ENCODE data around the gene TULP1.
A peak's percentile ranks its signal among the peaks of the same experiment; 100 is the strongest.

Gene TULP1

DNA sequence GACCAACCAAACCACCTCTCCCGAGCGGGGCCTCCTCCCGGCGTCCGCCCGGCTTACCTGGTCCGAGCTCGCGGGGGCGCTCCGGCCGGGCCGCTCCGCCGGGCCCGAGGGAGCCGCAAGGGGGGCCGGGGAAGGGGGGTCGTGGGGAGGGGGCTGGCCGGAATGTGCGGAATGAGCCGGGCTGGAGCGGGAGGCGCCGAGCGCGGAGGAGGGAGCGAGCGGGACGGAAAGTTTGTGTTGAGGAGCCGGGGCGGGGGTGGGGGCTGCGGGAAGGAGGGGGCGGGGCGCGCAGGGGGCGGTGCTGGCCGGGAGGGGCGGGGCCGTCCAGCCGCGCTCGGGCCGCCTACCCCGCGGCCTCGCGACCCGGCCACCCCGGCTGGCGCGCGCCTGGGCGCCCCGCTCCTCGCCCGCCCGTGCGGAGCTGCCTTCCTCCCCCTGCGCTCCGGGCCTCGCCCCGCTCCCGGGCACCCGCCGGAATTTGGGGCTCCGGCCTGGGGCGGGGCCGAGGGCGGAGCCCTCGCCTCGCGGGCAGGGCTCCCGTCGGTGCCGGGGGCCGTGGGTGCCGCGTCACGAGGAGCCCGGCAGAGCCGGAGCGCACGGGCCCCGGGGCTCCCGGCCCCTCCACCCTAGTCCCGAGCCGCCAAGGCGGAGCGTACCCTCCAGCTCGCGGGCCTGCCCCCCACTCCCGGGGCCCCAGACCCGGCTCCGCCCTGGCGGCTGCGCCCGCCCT lies 15.7 kb downstream of the TULP1 start, which contains the start of gene TEAD3:
TEAD3 (minus strand) TSS at position 239 of the 730 bp plus-strand sequence.
- peak in 1 of 2 donors; percentile 38 for DNase-seq (ENCODE audit: low read depth in 2 of 2)

DNA sequence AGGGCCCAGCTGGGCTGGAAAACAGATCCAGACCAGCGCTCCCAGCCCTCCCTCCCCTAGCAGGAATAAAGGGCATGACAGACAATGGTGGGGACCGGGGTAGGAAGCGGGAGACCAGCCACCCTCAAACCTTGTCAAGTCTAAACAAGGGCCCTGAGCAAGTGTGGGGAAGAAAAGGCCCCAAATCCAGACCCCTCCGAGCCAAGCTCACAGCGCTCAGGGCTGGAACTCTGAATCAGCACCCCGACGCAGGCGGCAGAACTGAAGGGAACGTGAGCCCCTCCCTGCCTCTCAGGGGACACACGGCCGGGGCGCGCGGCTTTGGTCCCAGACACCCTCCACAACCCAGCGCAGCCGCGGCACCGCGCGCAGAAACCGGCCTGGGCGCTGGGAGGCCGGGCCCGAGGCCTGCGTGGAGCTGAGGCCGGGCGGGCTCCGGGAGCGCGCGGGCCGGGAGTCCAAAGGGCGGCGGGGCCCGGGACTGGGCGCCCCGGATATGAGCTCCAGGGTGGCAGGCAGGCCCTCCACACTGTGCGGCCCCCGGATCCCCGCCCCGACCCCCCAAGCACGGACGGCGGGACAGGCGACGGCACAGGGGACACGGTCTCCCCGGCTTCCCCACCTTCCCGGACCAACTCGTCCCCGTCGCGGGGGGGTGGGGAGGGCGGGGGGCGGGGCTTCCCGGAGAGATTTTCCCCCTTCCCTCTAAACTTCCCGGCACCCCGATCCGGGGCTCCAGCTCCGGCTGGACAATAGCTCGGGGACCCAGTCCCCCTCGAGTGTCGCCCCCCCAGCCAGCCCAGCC lies 16.5 kb downstream of the TULP1 start:
- DNase-seq (ENCODE audit: low read depth in 2 of 2): no peak

DNA sequence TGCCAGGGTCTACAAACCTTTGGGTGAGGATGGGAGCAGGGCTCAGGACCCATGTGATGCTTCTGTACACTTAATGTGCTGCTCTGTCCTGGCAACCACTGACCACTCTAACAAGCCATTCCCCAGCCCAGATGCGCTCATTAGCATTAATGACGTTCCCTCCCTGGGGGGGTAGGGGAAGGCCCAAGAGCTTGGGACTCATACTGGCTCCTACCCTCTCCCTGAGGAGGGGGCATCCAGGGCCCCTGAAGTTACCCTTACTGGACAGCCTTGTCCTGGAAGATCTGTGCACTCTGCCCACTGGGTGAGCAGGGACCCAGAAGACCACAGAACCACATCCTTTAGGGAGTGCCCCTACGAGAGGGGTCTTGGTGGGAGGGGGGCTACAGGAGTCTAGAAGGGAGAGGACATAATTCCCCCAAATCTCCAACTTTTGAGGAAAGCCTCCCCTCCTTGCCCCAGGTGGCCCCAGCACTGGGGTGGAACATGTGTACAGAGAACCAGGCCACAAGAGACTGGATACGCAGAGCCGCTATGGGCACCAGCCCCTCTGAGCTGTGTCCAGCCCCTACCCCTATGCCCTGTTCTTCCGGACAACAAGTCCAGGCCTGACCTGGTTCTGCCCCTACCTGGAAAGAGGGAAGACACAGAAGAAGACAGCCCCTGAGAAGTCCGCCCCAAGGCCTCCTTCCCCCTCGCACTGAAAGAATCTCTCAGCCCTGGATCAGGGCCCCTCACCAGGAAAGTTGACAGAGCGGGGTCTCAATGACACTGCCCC lies 17.2 kb downstream of the TULP1 start:
- DNase-seq (ENCODE audit: low read depth in 2 of 2): no peak

DNA sequence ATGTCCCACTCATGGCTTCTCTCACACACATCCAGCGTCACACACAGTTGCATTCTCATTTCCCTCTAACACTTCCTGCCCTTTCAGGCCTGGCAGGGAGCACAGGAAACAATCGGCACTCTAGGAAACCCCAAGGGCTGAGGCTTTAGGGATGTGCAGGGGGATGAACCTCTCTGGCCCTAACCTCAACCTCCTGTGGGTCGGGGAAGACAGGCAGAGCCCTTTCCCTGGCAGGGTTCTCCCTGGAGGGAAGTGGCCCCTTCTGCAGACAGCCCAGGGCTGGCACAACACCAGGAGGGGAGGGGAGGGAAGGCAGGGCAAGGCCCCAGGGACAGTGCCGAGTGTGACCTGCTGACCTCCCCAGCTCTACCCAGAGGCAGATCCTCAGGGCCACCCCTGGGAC lies 18.5 kb downstream of the TULP1 start:
- DNase-seq (ENCODE audit: low read depth in 2 of 2): no peak

DNA sequence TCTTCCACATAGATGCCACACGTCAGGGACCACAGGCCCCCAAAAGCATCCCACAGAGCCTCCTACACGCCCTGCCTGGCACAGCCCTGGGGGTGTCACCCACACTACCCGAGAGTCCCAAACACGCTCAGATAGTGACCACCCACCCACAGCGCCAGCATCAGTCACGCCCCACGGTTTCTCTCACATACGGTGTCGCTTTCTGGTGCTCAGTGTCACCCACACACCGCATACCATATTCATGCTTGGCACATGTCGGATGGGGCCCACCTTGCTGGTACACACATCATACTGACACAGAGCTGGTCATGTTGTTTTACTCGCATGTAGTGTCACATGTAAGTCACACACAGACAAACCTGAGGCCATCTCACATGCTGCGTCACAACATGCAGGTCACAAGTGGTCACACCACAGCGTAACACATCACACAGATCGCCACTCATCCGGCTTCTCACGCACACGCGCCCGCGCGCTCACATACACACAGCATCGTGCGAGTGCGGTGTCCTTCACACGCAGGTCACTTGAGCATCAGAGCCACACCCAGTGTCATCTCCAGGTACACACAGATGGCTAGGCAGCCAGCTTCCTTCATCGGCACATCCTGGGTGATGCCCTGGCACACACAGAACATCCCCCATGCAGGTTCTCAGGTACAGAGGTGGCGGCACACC lies 19.3 kb downstream of the TULP1 start:
- no peak for DNase-seq (ENCODE audit: low read depth in 2 of 2)

DNA sequence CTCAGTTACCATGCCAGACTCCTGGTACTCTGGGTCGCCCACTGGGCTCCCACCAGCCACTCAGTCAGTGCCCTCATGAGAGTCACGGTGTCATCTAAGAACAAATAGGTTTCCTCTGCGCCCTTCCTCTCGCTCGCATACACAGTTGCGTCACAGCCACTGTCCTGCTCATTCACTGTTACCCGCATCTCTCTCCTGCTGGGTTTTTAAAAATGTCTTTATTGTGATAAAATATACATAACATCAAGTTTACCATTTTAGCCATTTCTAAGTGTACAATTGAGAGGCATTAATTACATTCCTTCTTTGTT lies 19.8 kb downstream of the TULP1 start:
- DNase-seq (ENCODE audit: low read depth in 2 of 2): no peak

DNA sequence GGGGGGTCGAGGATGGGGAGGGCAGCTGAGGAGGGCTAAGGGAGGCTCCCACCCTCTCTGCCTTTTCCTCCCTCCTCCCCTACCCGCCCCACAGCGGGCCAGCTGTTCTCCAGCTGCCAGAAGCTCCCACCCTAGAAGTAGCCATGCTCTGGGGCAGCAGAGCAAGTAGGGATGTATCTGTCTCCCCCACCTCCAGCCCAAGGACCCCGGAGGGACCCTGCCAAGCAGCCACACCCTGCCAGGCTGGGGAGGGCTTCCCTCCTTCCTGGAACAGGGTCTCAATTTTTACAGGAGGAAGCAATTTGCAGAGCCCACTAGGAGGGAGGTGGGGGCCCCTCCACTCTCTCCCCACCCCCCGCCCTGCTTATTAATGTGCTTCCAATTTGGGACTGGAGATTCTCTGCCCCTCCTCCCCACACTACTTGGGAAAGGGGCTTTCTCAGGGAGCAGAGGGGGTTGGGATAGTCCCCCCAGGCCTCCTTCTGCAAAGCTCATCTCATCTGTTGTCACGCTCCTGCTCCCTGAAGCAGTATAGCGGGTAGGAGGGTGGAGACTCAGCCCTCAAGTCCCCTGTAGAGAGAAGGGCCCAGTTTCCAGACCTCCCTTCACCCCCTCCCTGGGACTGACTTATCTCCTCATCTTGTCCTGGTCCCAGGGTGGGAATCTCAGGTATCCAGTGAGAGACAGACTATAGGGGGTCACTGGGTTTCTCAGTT lies 20.3 kb downstream of the TULP1 start:
- DNase-seq (ENCODE audit: low read depth in 2 of 2): no peak

DNA sequence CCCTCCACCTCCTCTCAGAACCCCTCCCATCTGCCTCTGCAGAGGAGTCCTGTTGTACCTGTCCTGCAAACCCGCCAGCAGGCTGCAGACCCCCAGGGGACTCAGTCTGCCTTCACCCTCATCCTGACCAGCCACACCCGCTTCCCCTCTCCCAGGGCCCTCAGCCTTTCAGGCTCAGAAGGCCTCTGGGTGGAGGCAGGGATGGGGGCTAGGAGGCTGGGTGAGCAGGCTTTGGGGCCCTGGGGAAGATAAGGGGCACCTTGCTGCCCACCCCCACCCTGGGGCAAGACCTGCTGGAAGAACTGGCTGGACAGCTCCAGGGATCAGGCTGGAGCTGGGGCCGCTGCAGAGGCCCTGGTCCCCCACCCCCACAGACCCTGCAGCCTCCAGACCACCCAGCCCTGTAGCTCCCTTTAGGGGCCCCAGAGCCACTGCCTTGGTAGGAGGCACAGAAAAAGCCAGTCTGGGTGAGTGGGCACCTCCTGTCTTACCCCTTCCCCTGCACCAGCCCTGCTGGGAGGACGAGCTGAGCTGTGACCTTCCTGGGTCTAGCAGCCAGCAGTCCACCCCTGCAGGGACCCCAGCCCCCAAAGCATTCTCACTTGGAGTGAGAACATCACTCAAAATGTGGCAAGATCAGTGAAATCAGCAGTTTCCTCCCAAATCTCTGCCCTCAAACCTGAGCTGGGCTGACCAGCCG lies 21.0 kb downstream of the TULP1 start:
- DNase-seq (ENCODE audit: low read depth in 2 of 2): no peak

DNA sequence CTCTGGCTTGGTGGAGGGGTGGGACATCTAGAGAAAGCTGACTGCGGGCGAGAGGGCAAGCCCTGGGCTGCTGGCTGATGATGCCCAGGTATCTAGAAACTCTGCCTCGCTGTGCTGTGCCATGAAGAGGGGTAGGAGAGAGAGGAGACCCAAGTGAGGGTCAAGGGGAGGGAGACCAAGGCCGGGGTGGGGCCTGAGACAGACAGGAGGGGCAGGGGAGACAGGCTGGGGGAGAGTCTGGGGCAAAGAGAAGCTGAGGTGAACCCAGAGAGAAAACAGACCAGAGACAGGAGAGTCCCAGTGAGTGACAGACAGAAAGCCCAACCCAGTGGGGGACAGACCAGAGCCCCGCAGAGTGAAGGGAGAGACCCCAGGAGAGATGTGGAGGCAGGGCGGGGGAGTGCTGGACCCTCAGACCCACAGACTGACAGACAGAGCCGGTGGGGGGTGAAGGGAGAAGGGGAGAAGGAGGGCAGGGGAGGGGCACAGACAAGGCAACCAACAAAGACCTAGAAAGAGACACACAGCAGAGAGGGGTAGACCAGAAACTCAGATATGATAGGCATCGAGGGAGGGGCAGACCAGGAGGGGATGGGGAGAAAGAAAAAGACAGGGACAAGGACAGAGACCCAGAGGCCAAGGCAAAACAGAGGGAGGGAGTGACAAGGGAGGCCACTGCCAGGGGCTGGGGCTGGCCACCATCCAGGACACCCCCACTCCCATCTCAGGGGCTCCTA lies 21.7 kb downstream of the TULP1 start:
- DNase-seq (ENCODE audit: low read depth in 2 of 2): no peak

DNA sequence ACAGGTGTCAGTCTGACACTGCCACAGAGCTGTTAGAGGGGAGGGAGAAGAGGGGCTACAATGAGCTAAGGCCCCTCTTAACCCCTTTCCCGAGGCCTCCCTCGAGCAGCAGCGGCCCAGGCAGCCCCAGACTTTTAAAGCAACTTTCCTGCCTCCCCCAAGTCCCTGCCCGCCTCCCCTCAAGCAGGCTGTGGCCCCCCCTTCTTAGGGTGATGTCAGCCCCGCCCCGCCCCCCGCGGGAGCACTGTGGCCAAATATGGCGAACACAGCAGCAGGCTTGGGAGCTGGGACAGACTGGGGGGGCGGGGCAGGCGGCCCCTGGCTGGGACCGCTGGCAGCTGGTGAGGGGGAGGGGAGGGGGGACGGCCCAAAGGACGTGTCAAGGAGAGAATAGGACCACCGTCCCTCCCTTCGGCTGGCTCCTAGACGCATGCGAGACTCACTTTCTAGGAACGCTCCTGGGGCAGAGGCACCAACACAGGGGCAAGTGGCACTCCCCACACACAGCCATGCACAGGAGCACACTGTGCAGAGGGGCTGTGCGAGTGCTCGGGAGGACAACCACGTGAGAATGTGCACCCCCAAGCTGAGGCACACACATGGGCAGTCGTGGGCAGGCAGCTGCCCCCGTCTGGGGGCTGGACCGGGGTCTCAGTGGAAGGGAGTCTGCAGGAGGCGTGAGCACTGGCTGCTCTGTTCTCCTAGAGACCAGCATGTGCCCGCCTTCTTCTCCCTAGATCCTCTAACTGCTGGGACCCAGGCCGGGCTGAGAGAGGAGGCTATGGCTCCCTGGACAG lies 22.5 kb downstream of the TULP1 start:
- no peak for DNase-seq (ENCODE audit: low read depth in 2 of 2)

DNA sequence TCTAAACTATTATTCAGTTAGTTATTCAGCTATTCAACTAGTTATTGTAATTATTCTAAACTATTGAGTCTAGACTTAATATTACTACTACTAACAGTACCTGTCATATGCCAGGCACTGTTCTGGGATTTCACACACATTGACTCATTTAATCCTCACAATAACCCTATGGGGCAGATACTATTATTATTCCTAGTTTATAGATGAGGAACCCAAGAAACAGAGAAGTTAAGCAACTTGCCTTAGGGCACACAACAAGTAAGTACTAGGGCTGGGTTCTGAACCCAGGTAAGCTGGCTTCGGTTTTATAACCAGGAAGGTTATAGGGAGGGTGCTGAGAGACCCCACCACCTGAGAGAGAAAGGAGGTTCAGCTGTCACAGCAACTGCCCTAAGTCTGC lies 23.6 kb downstream of the TULP1 start:
- no peak for DNase-seq (ENCODE audit: low read depth in 2 of 2)

DNA sequence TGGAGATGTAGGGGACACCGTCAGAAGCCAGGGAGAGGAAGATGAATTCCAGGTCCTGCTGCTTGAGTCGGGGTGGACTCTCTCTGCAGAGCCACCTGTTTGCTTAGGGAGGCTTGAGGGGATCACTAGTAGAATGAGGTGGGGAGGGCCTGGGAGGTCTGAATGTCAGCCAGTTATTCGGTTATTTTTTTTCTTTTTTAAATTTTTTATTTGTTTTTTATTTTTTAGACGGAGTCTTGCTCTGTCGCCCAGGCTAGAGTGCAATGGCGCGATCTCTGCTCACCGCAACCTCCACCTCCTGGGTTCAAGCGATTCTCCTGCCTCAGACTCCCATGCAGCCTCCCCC lies 24.2 kb downstream of the TULP1 start:
- DNase-seq (ENCODE audit: low read depth in 2 of 2): no peak

DNA sequence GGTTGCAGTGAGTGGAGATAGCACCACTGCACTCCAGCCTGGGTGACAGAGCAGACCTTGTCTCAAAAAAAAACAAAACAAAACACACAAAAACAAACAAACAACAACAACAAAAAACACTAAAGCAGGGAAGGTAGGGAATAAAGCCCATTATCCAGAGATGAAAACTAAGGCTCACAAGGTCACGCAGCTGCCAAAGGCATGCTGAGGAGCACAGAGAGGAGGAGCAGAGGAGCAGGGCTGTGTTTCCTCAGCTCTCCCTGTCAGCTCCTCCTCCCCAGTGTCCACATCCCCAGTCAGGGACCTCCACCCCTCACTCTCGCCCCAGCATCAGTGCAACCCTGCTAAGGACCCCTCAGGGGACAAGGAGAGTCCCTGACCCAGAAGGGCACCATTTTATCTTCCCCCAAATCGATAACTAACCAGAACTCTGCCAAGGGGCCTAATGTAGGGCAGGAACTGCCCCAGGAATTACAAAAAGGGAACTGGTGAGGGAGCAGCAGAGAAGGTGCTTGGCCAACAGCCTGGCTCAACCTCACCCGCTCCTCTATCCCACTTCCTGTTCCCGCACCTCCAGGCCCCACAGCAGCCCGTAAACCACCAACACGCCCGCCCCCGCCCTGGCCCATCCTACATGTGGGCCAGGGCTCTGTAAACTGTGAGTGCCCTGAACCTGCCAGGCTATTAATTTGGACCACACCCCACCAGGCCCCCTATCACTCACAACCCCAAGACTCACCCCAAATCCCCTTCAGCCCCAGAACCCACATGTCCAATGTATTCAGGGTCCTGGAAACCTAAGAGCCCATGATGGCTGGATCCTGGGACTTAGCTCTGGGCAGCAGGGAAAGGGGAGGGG lies 24.8 kb downstream of the TULP1 start:
- DNase-seq (ENCODE audit: low read depth in 2 of 2): no peak

DNA sequence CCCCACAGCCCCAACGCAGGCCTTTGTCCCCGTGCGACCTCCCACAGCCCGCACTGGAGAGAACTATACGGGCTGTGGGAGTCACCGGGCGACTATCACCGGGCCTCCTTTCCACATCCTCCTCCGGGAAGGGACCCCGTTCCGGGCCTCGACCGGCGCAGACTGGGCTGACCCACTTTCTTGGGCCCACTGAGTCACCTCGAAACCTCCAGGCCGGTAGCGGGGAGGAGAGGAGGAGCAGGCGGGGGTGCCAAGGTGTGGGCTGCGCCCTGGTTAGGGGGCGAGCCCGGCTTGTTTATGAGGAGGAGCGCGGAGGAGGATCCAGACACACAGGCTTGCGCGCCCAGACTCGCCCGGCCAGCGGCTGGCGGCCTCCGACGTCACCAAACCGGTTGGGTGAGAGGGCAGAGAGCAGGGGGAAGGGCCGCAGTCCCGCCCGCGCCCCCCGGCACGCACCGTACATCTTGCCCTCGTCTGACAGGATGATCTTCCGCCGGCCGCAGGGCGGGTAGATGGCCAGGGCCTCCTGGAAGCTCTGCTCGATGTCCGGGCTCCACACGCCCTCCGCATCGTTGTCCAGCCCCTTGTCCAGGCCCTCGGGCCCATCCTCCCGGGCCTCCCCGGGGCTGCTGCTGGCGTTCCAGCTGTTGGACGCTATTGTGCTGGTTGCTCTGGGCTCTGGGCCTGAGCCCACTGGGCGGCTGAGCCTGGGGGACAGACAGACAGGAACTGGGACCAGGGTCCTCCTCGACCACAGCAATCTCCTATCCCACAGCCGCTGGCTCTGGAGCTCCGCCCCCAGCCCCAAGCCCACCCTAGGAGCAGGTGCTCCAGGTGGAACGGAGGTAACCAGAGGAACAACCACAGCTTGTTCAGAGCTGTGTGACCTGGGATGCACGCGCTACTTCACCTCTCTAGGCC lies 26.4 kb downstream of the TULP1 start:
- no peak for DNase-seq (ENCODE audit: low read depth in 2 of 2)

DNA sequence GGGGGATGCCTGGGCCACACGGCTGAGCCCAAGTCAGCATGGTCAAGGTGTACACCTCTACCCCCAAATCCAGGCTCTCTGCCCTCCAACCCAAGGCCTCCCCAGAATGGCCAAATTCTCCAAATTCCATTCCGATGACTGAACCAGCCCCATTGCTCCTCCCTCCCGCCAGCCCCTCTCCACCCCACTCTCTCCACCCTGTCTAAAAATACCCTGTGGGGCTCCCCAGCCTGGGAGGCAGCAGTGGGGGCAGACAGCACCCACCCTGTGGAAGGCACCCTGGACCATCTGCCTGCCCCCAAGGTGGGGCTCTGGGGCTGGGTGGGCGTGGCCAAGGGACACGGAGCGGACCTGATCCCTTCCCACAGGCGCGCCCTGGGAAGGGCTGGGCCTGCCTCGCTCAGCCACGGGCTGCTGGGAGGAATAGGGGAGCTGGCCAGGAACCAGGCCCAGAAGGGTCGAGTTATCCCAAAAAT lies 27.3 kb downstream of the TULP1 start:
- no peak for DNase-seq (ENCODE audit: low read depth in 2 of 2)

DNA sequence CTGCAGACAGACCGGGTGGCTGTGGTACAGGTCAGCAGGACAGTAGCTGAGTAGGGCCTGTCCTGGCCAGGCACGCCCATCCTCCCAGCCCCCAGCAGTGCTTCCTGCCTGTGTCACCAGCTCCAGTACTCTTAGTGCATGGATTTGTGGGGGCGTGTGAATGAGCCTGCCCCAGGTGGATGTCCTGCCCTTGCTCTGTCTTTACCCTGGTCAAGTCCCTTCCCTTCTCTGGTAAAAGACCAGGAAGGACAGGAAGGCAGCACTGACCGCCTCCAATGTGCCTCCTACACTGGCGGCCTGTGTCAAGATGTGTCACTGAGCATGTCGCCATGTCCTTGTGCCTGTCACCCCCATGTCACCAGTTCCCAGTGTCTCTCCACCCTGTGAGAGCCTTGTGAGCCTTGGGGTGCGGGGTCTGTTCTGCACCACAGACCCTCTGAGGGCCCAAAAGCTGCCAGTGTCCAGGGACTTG lies 27.7 kb downstream of the TULP1 start:
- DNase-seq (ENCODE audit: low read depth in 2 of 2): no peak

Data from stimulated activated CD8-positive, alpha-beta memory T cell treated with anti-CD3 and anti-CD28 coated beads, Interleukin-15, amount 100 ng/mL, for 4 hours (primary cell).